Right lobe of liver (tissue), 6 donors: ENCODE measurements around the gene ZCCHC12. TPM values are rescaled to one million over a fixed set of nuclear protein-coding genes. Genes with fewer than 3 reads are reported as not detected.
"Not testable (repeated sequence)": the region's sequence is repeated elsewhere in the genome, so short reads cannot be mapped to it uniquely, and the experiment has no call there.

Experiments used
- ATAC-seq, 4 donors: fragments of 200-7000 bp; cut with Tn5 transposase; one replicate each; pipeline ENCODE4 v1.9.1; 2020; ENCODE audit warnings: mild to moderate bottlenecking in 4 of 4, moderate library complexity in 4 of 4
- DNase-seq, 3 donors: peaks; one replicate each; pipeline ENCODE4 v3.0.0-alpha.2; 2020
- H3K27ac ChIP-seq, 3 donors: fragments of 200-600 bp; one replicate each; pipeline ENCODE4 v1.8.0; 2022
- H3K27me3 ChIP-seq, 2 donors: fragments of 200-600 bp; one replicate each; pipeline ENCODE4 v1.8.0; 2022
- H3K36me3 ChIP-seq, 4 donors: fragments of 200-600 bp; sonication (generic) in 1 of 4; one replicate each; pipeline versions ENCODE4 v1.5.1 to v1.8.0; 2017 to 2022; ENCODE audit warnings: control low read depth in 1 of 4
- H3K4me1 ChIP-seq, 4 donors: fragments of 200-600 bp; sonication (generic) in 1 of 4; one replicate each; pipeline versions ENCODE4 v1.5.1 to v1.8.0; 2017 to 2022; ENCODE audit warnings: control low read depth in 1 of 4
- H3K4me3 ChIP-seq, 3 donors: fragments of 200-600 bp; one replicate each; pipeline ENCODE4 v1.8.0; 2022
- H3K9me3 ChIP-seq, 4 donors: fragments of 200-600 bp; sonication (generic) in 1 of 4; one replicate each; pipeline versions ENCODE4 v1.5.1 to v1.8.0; 2017 to 2022; ENCODE audit warnings: control low read depth in 1 of 4
- CTCF ChIP-seq, 4 donors: fragments of 200-600 bp in 3 of 4; fragments of 450-650 bp in 1 of 4; IDR thresholded peaks; one replicate each; pipeline versions ENCODE4 v1.5.1 to v1.8.0; 2016 to 2022; ENCODE audit warnings: antibody characterized with exemption in 4 of 4, mild to moderate bottlenecking in 2 of 4
- POLR2A ChIP-seq: fragments of 450-650 bp; IDR thresholded peaks from one replicate; pipeline ENCODE4 v1.6.1; 2017; ENCODE audit warnings: antibody characterized with exemption, mild to moderate bottlenecking
- WGBS: methylation state at CpG from one replicate; pipeline ENCODE4 v1.1.6; 2018; ENCODE audit warnings: low coverage, low lambda C conversion rate; ENCODE audit not compliant: insufficient coverage; ENCODE audit errors: missing lambda C conversion rate; 5-methylcytosine and 5-hydroxymethylcytosine counted together
- intact Hi-C, 2 donors: fragments of 100-400 bp; cut with DNase I; formaldehyde crosslinking; loops; one replicate each; pipeline versions ENCODE4 v1.11.2 to v1.14.1; 2022
- total RNA-seq, 6 experiments: library from RNA; depleted of rRNA in 2 of 6; stranded (reverse); fragments of >200 nt in 2 of 6; fragmentation: NEBNext Ultra II Directional in 3 of 6; extraction: Animal tissue kit (Norgen Biotek cat#: 25700) in 3 of 6; gene quantifications; one replicate each; pipeline versions ENCODE4 v1.1.0 to v1.2.4, GENCODE V29; 2016 to 2023
- donor health status: DM: no; HTN: yes; CAD: no.
- donor health status: DM: no; HTN: no; CAD: no.
- donor health status: DM: no; HTN: no; CAD: no.
- donor health status: DM: no; HTN: yes; CAD: no.
- donor health status: DM: no; HTN: yes; CAD: no.

Gene ZCCHC12
- total RNA-seq, 6 experiments from 2014 or later = not detected

DNA sequence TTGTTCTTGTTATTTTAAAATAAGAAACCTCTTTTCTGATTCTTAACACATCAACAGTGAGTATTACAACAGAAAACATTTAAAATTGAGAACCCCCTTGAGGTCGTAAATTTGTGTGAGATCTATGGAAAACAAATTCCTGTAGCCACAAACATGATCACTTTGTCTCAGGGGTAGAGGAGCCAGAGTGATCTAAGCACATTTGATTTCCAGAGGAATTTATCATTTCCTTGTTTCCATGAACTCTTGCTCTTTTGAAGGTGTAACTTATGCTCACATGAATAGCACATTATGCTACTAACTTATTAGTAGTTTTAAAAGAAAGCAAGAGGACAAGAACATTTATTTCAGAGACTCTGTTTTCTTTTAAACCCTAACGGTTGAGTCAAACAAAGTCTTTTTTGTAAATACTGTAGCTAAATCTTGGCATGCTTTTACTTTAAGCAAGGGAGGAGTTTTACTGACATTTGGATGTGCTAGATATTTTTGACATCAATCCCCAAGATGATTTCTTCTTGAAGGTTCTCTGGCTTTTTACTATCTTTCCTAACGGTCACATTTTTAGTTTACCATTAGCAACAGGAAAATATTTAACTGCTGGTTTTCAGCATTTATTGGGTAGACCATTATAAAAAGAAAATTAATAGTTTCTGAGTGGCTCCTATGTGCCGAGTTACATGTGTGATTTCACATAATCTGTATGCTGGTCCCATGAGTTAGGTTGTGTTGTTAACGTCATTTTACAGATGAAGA is 27.9 kb upstream of the ZCCHC12 start:
- no peaks in the 10 kb centered on the region for H3K36me3 ChIP-seq
- TF ChIP-seq POLR2A (no peak), CTCF (IDR thresholded peaks at IDR 0.05) (no peak)
- ATAC-seq = no peak

GRCh38 chrX:118802857-118803256 is 20.8 kb upstream of the ZCCHC12 start:
- TF ChIP-seq CTCF (IDR thresholded peaks at IDR 0.05) = no peak
- TF ChIP-seq POLR2A = no peak
- no peaks in the 10 kb centered on the region for H3K9me3 ChIP-seq
- no peak for DNase-seq
- no peaks in the 10 kb centered on the region for H3K36me3 ChIP-seq
- ATAC-seq = peak in 2 of 4 donors; percentile 23 to 36
- 13% methylated on average over 1 of the region's 1 CpG for WGBS
- H3K27me3 ChIP-seq = no peaks in the 10 kb centered on the region
- H3K4me1 ChIP-seq = no peaks in the 10 kb centered on the region
- intact Hi-C loops = loop anchor here in 1 of 2 donors (10.0 kb wide), 1 partner anchor 158 kb away; no protein-coding TSS in a partner anchor
- H3K27ac ChIP-seq = no peak overlapping the region
- H3K4me3 ChIP-seq = no peak overlapping the region

More for the DNA sequence above, 27.9 kb upstream of the ZCCHC12 start:
- Histone ChIP-seq H3K27me3 (no peaks in the 10 kb centered on the region), H3K4me1 (no peaks in the 10 kb centered on the region), H3K9me3 (no peaks in the 10 kb centered on the region), H3K4me3 (no peak overlapping the region), H3K27ac (no peak overlapping the region)
- WGBS = 45% methylated on average over 5 of the region's 5 CpGs
- intact Hi-C loops = no loop called here
- no peak for DNase-seq

DNA sequence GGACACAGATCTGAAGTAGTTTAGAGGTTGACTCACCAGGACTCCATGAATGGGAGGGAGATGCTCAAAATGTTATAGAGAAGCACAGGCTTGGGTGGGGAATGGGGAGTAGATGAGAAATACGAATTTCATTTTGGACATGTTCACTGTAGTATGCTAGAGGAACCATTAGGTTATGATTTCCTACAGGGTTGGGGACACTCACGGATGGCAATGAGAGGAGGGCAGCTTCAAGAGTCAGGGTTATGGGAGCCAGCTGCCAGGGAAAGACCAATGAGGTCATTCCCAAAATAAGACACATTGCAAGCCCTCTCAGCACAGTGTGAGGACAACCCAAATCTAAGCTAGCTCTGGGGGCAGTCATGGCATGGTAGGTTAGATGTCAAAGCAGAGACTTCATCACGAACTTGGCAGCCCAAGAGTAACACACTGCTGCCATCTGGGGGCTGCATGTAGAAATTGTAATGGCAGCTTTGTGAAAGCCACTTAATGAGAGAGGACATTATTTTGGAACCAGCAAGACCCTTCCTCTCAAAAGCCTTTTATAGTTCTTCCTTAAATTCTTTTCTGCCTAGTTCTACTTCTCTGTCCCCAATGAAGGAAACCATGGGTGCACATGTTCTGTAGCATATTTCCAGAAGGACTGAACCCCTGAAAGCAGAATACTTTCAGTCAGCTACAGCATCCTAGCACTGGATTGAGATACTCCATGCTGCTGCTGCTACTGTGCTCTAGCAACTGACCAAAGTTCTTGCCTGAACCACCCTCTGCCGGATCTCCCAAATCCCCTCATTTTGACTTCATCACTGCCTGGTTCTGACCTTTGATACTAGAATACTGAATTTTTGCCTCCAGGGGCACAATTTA is 16.2 kb upstream of the ZCCHC12 start:
- Histone ChIP-seq H3K27me3 (no peaks in the 10 kb centered on the region), H3K27ac (no peak overlapping the region), H3K4me3 (no peak overlapping the region), H3K9me3 (no peaks in the 10 kb centered on the region), H3K36me3 (no peaks in the 10 kb centered on the region), H3K4me1 (no peaks in the 10 kb centered on the region)
- WGBS = 18% methylated on average over 2 of the region's 4 CpGs
- intact Hi-C loops = loop anchor here (5.0 to 10.0 kb wide), 2 partner anchors 163 to 165 kb away; no protein-coding TSS in a partner anchor
- ATAC-seq (peak; percentile 84 to 93 (median 89)), DNase-seq (no peak)
- TF ChIP-seq POLR2A = no peak
- TF ChIP-seq CTCF (IDR thresholded peaks at IDR 0.05) = peak; percentile 71 to 80 (median 75)

DNA sequence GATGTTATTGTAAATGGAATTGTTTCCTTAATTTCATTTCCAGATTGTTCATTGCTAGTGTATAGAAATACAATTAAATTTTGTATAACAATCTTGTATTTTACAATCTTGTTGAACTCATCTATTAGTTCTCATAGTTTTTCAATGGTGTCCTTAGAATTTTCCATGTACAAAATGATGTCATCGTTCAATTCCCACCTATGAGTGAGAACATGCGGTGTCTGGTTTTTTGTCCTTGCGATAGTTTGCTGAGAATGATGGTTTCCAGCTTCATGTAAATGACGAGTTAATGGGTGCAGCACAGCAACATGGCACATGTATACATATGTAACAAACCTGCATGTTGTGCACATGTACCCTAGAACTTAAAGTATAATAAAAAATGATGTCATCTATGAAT is 6.4 kb upstream of the ZCCHC12 start:
- H3K27me3 ChIP-seq, intact Hi-C loops, ATAC-seq, H3K4me3 ChIP-seq, H3K9me3 ChIP-seq, H3K4me1 ChIP-seq, DNase-seq, H3K27ac ChIP-seq, H3K36me3 ChIP-seq: not testable (repeated sequence)
- 72% methylated on average over 4 of the region's 4 CpGs for WGBS
